ENCODE data around the gene ZNF775. TPM values are rescaled to one million over a fixed set of nuclear protein-coding genes. Genes with fewer than 3 reads are reported as not detected.
"Not testable (repeated sequence)": the region's sequence is repeated elsewhere in the genome, so short reads cannot be mapped to it uniquely, and the experiment has no call there.

Gene ZNF775
- total RNA-seq, 1 experiment from 2014 or later = 1.7 TPM

DNA sequence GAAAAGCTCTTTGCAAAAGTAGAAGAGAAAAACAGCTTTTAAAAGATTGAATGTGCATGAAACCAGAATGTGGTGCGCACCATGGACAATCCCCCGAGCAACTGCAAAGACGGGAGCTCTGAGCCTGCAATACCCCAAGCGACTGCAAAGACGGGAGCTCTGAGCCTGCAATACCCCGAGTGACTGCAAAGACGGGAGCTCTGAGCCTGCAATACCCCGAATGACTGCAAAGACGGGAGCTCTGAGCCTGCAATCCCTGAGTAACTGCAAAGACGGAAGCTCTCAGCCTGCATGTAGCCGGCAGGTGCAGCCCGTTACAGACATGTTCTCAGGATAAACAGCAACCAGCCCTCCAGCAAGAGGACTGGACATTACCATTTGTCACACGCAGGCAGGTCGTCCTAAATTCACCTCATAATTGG lies 6.2 kb downstream of the ZNF775 start:
- ChIA-PET CTCF (no interaction called here), POLR2A (interaction anchor here (0.7 kb wide), 1 partner anchor 779 kb away, joined by 3 read pairs; no protein-coding TSS in a partner anchor)
- no peaks in the 10 kb centered on the region for H3K27me3 Mint-ChIP-seq (ENCODE audit: insufficient read depth, unreplicated experiment)
- no TSS peak for BruUV-seq (replicated peaks)
- no peak for DNase-seq (ENCODE audit: unreplicated experiment)
- H3K4me1 Mint-ChIP-seq (ENCODE audit: insufficient read depth, unreplicated experiment) = peaks cover 12% of the 10 kb centered on the region
- peak overlapping the region; percentile 61 for H3K27ac Mint-ChIP-seq (ENCODE audit: low read depth, unreplicated experiment)
- TF ChIP-seq, protein P1, sequence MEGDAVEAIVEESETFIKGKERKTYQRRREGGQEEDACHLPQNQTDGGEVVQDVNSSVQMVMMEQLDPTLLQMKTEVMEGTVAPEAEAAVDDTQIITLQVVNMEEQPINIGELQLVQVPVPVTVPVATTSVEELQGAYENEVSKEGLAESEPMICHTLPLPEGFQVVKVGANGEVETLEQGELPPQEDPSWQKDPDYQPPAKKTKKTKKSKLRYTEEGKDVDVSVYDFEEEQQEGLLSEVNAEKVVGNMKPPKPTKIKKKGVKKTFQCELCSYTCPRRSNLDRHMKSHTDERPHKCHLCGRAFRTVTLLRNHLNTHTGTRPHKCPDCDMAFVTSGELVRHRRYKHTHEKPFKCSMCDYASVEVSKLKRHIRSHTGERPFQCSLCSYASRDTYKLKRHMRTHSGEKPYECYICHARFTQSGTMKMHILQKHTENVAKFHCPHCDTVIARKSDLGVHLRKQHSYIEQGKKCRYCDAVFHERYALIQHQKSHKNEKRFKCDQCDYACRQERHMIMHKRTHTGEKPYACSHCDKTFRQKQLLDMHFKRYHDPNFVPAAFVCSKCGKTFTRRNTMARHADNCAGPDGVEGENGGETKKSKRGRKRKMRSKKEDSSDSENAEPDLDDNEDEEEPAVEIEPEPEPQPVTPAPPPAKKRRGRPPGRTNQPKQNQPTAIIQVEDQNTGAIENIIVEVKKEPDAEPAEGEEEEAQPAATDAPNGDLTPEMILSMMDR (IDR thresholded peaks at IDR 0.05; ENCODE audit: unreplicated experiment) = no peak
- no peak overlapping the region for H3K4me3 Mint-ChIP-seq (ENCODE audit: unreplicated experiment)
- H3K9me3 Mint-ChIP-seq (ENCODE audit: unreplicated experiment) = no peaks in the 10 kb centered on the region
- intact Hi-C loops (cut with micrococcal nuclease) = no loop called here
- no peaks in the 10 kb centered on the region for H3K36me3 Mint-ChIP-seq (ENCODE audit: insufficient read depth, unreplicated experiment)

DNA sequence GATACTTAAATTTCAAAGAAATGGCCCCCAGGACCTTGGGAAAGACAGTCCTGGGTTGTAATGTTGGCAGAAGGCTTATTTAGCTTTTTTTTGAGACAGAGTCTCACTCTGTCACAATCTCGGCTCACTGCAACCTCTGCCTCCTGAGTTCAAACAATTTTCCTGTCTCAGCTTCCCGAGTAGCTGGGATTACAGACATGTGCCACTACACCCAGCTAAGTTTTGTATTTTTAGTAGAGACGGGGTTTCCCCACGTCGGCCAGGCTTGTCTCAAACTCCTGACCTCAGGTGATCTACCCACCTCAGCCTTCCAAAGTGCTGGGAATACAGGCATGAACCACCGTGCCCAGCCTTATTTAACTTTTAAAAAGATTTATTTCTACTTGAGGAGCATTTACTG lies 6.8 kb downstream of the ZNF775 start:
- intact Hi-C loops (cut with micrococcal nuclease); BruUV-seq (replicated peaks); H3K27ac Mint-ChIP-seq (ENCODE audit: low read depth, unreplicated experiment); DNase-seq (ENCODE audit: unreplicated experiment); H3K27me3 Mint-ChIP-seq (ENCODE audit: insufficient read depth, unreplicated experiment); H3K4me1 Mint-ChIP-seq (ENCODE audit: insufficient read depth, unreplicated experiment); H3K36me3 Mint-ChIP-seq (ENCODE audit: insufficient read depth, unreplicated experiment); H3K4me3 Mint-ChIP-seq (ENCODE audit: unreplicated experiment); H3K9me3 Mint-ChIP-seq (ENCODE audit: unreplicated experiment): not testable (repeated sequence)
- CTCF ChIA-PET = interaction anchor here (1.0 kb wide), 1 partner anchor 18 kb away, joined by 3 read pairs; no protein-coding TSS in a partner anchor
- POLR2A ChIA-PET = interaction anchor here (0.6 to 0.7 kb wide), 2 partner anchors 178 to 780 kb away, joined by 3 read pairs; no protein-coding TSS in a partner anchor

DNA sequence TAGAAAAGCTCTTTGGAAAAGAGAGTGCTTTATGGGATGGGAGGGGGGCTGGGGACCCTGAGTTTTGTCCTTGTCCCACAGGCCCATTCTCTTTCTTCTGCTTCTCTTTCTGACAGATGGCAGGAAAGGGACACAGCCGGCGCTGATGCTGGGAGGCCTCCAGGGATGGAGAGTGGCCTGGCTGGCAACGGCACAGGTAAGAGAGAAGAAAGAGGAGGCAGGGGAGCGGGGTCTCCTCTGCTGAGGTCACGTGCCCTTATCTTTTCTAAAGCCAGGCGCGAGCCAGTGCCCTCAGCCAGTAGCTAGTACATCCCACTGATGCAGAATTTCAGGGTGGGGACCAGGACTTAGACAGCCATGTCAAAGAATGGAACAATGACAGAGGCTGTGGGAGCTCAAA lies 9.2 kb downstream of the ZNF775 start:
- H3K36me3 Mint-ChIP-seq (ENCODE audit: insufficient read depth, unreplicated experiment) = no peaks in the 10 kb centered on the region
- H3K4me3 Mint-ChIP-seq (ENCODE audit: unreplicated experiment) = no peak overlapping the region
- H3K9me3 Mint-ChIP-seq (ENCODE audit: unreplicated experiment) = no peaks in the 10 kb centered on the region
- intact Hi-C loops (cut with micrococcal nuclease) = no loop called here
- H3K4me1 Mint-ChIP-seq (ENCODE audit: insufficient read depth, unreplicated experiment) = peaks cover 2% of the 10 kb centered on the region
- TF ChIP-seq, protein P1 (IDR thresholded peaks at IDR 0.05; ENCODE audit: unreplicated experiment) = no peak
- CTCF ChIA-PET = interaction anchor here (0.8 to 0.9 kb wide), 2 partner anchors 30 to 32 kb away, joined by 3 read pairs; no protein-coding TSS in a partner anchor
- H3K27ac Mint-ChIP-seq (ENCODE audit: low read depth, unreplicated experiment) = no peak overlapping the region
- BruUV-seq (replicated peaks) = no TSS peak
- H3K27me3 Mint-ChIP-seq (ENCODE audit: insufficient read depth, unreplicated experiment) = no peaks in the 10 kb centered on the region
- POLR2A ChIA-PET = no interaction called here
- no peak for DNase-seq (ENCODE audit: unreplicated experiment)

DNA sequence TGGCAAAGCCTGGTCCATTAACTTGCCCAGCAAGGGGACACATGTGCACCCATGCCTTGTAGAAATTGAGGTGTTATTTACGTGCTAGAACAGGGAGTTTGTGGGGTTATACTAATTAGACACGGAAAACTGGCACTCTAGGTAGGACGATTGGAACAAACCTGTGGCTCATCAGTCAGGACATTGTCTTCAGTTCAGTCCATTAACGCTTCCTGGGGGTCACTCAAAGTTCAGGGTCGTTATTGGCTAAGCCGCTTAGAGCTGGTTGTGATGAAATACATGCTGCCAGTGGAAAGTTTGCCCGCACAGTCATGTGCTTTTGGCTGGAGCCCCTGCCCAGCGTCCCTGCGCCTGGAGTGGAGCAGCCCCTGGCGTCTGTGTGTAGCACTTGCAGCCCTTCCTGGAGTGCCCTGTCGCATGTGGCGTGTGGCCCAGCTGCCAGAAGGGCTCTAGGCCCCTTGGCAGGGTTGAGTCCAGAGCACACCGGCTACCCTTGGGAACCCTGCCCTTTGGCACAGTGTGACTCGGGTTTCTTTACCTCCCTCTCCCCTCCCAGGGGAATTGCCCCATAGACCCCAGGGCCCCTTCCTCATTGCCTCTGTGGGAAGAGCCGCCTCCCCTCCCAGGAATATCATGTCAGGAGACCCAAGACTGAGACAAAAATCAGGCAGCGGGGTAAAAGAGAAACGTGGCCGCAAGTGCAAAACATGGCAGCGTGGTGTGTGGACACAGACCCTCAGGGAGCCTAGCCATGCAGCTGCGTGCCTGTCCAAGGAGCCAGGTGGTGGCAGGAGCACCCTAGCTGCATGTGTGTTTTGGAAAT lies 9.8 kb downstream of the ZNF775 start:
- Mint-ChIP-seq H3K4me3 (ENCODE audit: unreplicated experiment) (no peak overlapping the region), H3K36me3 (ENCODE audit: insufficient read depth, unreplicated experiment) (no peaks in the 10 kb centered on the region), H3K9me3 (ENCODE audit: unreplicated experiment) (no peaks in the 10 kb centered on the region), H3K4me1 (ENCODE audit: insufficient read depth, unreplicated experiment) (no peaks in the 10 kb centered on the region), H3K27ac (ENCODE audit: low read depth, unreplicated experiment) (no peak overlapping the region), H3K27me3 (ENCODE audit: insufficient read depth, unreplicated experiment) (no peaks in the 10 kb centered on the region)
- intact Hi-C loops (cut with micrococcal nuclease) = no loop called here
- BruUV-seq (replicated peaks) = no TSS peak
- DNase-seq (ENCODE audit: unreplicated experiment) = no peak
- ChIA-PET POLR2A (interaction anchor here (0.6 kb wide), 1 partner anchor 40 kb away, joined by 5 read pairs; no protein-coding TSS in a partner anchor), CTCF (interaction anchor here (0.6 to 0.9 kb wide), 2 partner anchors 32 to 390 kb away, joined by 3 read pairs; no protein-coding TSS in a partner anchor)
- TF ChIP-seq, protein P1 (IDR thresholded peaks at IDR 0.05; ENCODE audit: unreplicated experiment) = no peak

All from MCF 10A (cell line).